Testis (tissue), 3 donors: ENCODE results near the gene HAUS7. TPM values are rescaled to one million over a fixed set of nuclear protein-coding genes. Genes with fewer than 3 reads are reported as not detected.

Experiments
- DNase-seq: peaks from one replicate; pipeline ENCODE4 v3.0.0-alpha.2; 2019
- H3K27ac ChIP-seq, 2 donors: fragments of 200-600 bp; sonication (generic); one replicate each; pipeline ENCODE4 v1.5.1; 2019
- H3K27me3 ChIP-seq: fragments of 200-600 bp; sonication (generic); one replicate; pipeline ENCODE4 v1.5.1; 2019
- H3K36me3 ChIP-seq: fragments of 200-600 bp; sonication (generic); one replicate; pipeline ENCODE4 v1.5.1; 2017; ENCODE audit warnings: low read depth; ENCODE audit errors: missing control alignments
- H3K4me1 ChIP-seq: fragments of 200-600 bp; sonication (generic); one replicate; pipeline ENCODE4 v1.5.1; 2019
- H3K4me3 ChIP-seq, 2 donors: fragments of 200-600 bp; sonication (generic); one replicate each; pipeline ENCODE4 v1.5.1; 2017 to 2019
- H3K9me3 ChIP-seq: fragments of 200-600 bp; sonication (generic); one replicate; pipeline ENCODE4 v1.5.1; 2017
- POLR2A ChIP-seq: fragments of 450-650 bp; IDR thresholded peaks from one replicate; pipeline ENCODE4 v1.6.1; 2017; ENCODE audit warnings: antibody characterized with exemption, mild to moderate bottlenecking, moderate library complexity
- WGBS, 2 donors: methylation state at CpG; one replicate each; pipeline ENCODE4 v1.1.5; 2018; 5-methylcytosine and 5-hydroxymethylcytosine counted together
- intact Hi-C: fragments of 100-400 bp; cut with DNase I; formaldehyde crosslinking; loops from one replicate; pipeline ENCODE4 v1.15.1; 2023; ENCODE audit warnings: low total_unique reads
- polyA plus RNA-seq: library from polyadenylated mRNA; stranded (reverse); fragments of 350-450 nt; fragmentation: Illumina TruSeq; extraction: RNeasy Lipid Tissue Mini Kit (QIAGEN cat#74804); gene quantifications from one replicate; pipeline ENCODE4 v1.2.3, GENCODE V29; 2014; ENCODE audit warnings: low read depth, low replicate concordance; ENCODE audit not compliant: insufficient read depth
- total RNA-seq, 2 donors: library from RNA; depleted of rRNA; stranded (reverse); fragments of >200 nt; gene quantifications; one replicate each; pipeline ENCODE4 v1.2.3, GENCODE V29; 2016
- TF ChIP-seq, protein P1 (sequence below), 3 experiments: fragments of 450-650 bp in 2 of 3; fragments of 200-600 bp in 1 of 3; sonication (generic) in 1 of 3; IDR thresholded peaks; one replicate each; pipeline ENCODE4 v1.5.1; 2016 to 2019; ENCODE audit warnings: antibody characterized with exemption in 3 of 3, mild to moderate bottlenecking in 2 of 3, moderate library complexity in 1 of 3

HAUS7 gene
- total and polyA plus RNA-seq, 3 donors from 2014 or later, result 18.0 to 35.2 (median 34.0) TPM

GRCh38 chrX:153476666-153477363 lies 6.4 kb upstream of the HAUS7 start:
- peak overlapping the region in 1 of 2 donors; percentile 53 for H3K27ac ChIP-seq
- H3K4me3 ChIP-seq, result no peak overlapping the region
- WGBS, 2 donors, result 59% methylated on average over 12 of the region's 16 CpGs; no CpG with 5 or more reads in 1 of the 2 donors
- peaks cover 8% of the 10 kb centered on the region for H3K4me1 ChIP-seq
- TF ChIP-seq POLR2A, result no peak
- TF ChIP-seq, protein P1, sequence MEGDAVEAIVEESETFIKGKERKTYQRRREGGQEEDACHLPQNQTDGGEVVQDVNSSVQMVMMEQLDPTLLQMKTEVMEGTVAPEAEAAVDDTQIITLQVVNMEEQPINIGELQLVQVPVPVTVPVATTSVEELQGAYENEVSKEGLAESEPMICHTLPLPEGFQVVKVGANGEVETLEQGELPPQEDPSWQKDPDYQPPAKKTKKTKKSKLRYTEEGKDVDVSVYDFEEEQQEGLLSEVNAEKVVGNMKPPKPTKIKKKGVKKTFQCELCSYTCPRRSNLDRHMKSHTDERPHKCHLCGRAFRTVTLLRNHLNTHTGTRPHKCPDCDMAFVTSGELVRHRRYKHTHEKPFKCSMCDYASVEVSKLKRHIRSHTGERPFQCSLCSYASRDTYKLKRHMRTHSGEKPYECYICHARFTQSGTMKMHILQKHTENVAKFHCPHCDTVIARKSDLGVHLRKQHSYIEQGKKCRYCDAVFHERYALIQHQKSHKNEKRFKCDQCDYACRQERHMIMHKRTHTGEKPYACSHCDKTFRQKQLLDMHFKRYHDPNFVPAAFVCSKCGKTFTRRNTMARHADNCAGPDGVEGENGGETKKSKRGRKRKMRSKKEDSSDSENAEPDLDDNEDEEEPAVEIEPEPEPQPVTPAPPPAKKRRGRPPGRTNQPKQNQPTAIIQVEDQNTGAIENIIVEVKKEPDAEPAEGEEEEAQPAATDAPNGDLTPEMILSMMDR (IDR thresholded peaks at IDR 0.05), result no peak
- peak; percentile 63 for DNase-seq
- H3K9me3 ChIP-seq, result no peaks in the 10 kb centered on the region
- intact Hi-C loops, result no loop called here
- no peaks in the 10 kb centered on the region for H3K27me3 ChIP-seq
- H3K36me3 ChIP-seq, result no peaks in the 10 kb centered on the region

DNA sequence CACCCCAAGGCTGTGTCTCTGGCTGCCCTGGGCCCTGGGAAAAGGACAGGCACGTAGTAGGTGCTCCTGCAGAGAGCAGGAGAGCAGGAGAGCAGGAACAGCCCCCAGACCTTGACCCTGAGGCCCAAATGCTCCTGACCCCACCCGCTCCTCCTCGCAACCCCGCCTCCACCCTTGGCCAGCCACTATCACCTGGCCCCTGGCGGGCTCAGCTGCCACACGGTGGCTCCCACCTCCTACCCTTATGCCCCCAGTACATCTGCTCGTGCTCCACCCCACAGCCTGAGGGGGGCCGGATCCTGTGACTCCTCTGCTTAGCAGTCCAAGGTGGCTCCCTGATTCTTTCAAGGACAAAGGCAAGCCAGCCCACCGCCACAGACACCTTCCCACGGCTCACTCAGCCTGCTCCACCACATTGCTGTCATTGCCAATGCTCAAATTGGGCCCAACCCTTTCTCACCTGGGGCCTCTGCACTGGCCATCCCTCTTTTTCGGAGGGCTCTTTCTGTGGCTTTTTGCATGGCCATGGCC lies 5.4 kb upstream of the HAUS7 start:
- Histone ChIP-seq H3K27ac (no peak overlapping the region), H3K27me3 (no peaks in the 10 kb centered on the region), H3K9me3 (no peaks in the 10 kb centered on the region), H3K36me3 (no peaks in the 10 kb centered on the region), H3K4me1 (peaks cover 8% of the 10 kb centered on the region), H3K4me3 (no peak overlapping the region)
- DNase-seq, result no peak
- 80 to 88% methylated on average over 1 to 10 of the region's 11 CpGs for WGBS, 2 donors
- no peak for TF ChIP-seq POLR2A
- TF ChIP-seq, protein P1 (IDR thresholded peaks at IDR 0.05), result no peak
- intact Hi-C loops, result no loop called here

GRCh38 chrX:153475271-153475670 lies 4.9 kb upstream of the HAUS7 start:
- Histone ChIP-seq H3K9me3 (no peaks in the 10 kb centered on the region), H3K4me1 (peaks cover 8% of the 10 kb centered on the region), H3K4me3 (no peak overlapping the region), H3K27ac (no peak overlapping the region), H3K36me3 (no peaks in the 10 kb centered on the region), H3K27me3 (no peaks in the 10 kb centered on the region)
- intact Hi-C loops, result no loop called here
- no peak for DNase-seq
- 57 to 76% methylated on average over 7 of the region's 7 CpGs for WGBS, 2 donors
- TF ChIP-seq, protein P1 (IDR thresholded peaks at IDR 0.05), result no peak
- no peak for TF ChIP-seq POLR2A

- Histone ChIP-seq H3K27ac (no peak overlapping the region), H3K4me3 (no peak overlapping the region), H3K4me1 (peaks cover 8% of the 10 kb centered on the region), H3K27me3 (no peaks in the 10 kb centered on the region), H3K36me3 (no peaks in the 10 kb centered on the region), H3K9me3 (no peaks in the 10 kb centered on the region)
- DNase-seq, result peak; percentile 62
- intact Hi-C loops, result loop anchor here (5.0 kb wide), 1 partner anchor 33 kb away; no protein-coding TSS in a partner anchor
- WGBS, 2 donors, result 0% methylated on average over 31 of the region's 59 CpGs; no CpG with 5 or more reads in 1 of the 2 donors
- TF ChIP-seq, protein P1 (IDR thresholded peaks at IDR 0.05), result no peak
- no peak for TF ChIP-seq POLR2A
Measured at GRCh38 chrX:153474718-153475117, 4.3 kb upstream of the HAUS7 start.
